ENCODE data around the gene GRB10. TPM values are rescaled to one million over a fixed set of nuclear protein-coding genes. Genes with fewer than 3 reads are reported as not detected.

The GRB10 gene
- total and polyA plus RNA-seq, 4 donors, result 10.7 to 53.1 (median 17.5) TPM

GRCh38 chr7:50798126-50798525, 15.4 kb upstream of the GRB10 start (continued):
- no peak for TF ChIP-seq SP1 (IDR thresholded peaks at IDR 0.05)
- no peak for TF ChIP-seq CTCF (IDR thresholded peaks at IDR 0.05; ENCODE audit: low read depth, low read length, missing input control)
- no peak for TF ChIP-seq FOXA2 (IDR thresholded peaks at IDR 0.05)

- H3K4me3 ChIP-seq (ENCODE audit: low read depth in 1 of 3, low read length in 3 of 3), result no peak overlapping the region
- no peak overlapping the region for H3K9ac ChIP-seq (ENCODE audit: low read depth in 1 of 2, low read length in 2 of 2)
- no peak for DNase-seq (ENCODE audit: low spot score)
- H3K27me3 ChIP-seq (ENCODE audit: control insufficient read depth in 4 of 4, insufficient read depth in 4 of 4, low read length in 3 of 4), result no peaks in the 10 kb centered on the region
- 97% methylated on average over 5 of the region's 5 CpGs for WGBS
- no peaks in the 10 kb centered on the region for H3K36me3 ChIP-seq (ENCODE audit: control insufficient read depth in 4 of 4, insufficient read depth in 3 of 4, low read depth in 1 of 4, low read length in 3 of 4)
- no peak overlapping the region for H3K27ac ChIP-seq (ENCODE audit: low read depth in 1 of 2, low read length in 2 of 2)
- H3K4me1 ChIP-seq (ENCODE audit: control insufficient read depth in 4 of 4, insufficient read depth in 4 of 4, low read length in 3 of 4), result peaks cover 1 to 16% (median 7%) of the 10 kb centered on the region in 4 donors
- TF ChIP-seq CTCF (IDR thresholded peaks at IDR 0.05; ENCODE audit: low read depth, low read length, missing input control) (peak; percentile 22), HNF4G (IDR thresholded peaks at IDR 0.05) (no peak), FOXA2 (IDR thresholded peaks at IDR 0.05) (no peak), ZBTB33 (IDR thresholded peaks at IDR 0.05) (no peak), NR2F2 (IDR thresholded peaks at IDR 0.05) (no peak), GABPA (IDR thresholded peaks at IDR 0.05 in 1 of 2, conservative IDR thresholded peaks at IDR 0.05 in 1 of 2) (no peak), RAD21 (IDR thresholded peaks at IDR 0.05) (peak; percentile 52 to 67), EGR1 (IDR thresholded peaks at IDR 0.05; ENCODE audit: low read depth in 2 of 2) (no peak)
- no peaks in the 10 kb centered on the region for H3K9me3 ChIP-seq (ENCODE audit: control insufficient read depth in 4 of 4, low read length in 3 of 4)
Observed at GRCh38 chr7:50795831-50796230, 13.1 kb upstream of the GRB10 start.

GRCh38 chr7:50795253-50795652, 12.6 kb upstream of the GRB10 start:
- Histone ChIP-seq H3K9ac (ENCODE audit: low read depth in 1 of 2, low read length in 2 of 2) (no peak overlapping the region), H3K9me3 (ENCODE audit: control insufficient read depth in 4 of 4, low read length in 3 of 4) (no peaks in the 10 kb centered on the region), H3K4me3 (ENCODE audit: low read depth in 1 of 3, low read length in 3 of 3) (no peak overlapping the region), H3K27me3 (ENCODE audit: control insufficient read depth in 4 of 4, insufficient read depth in 4 of 4, low read length in 3 of 4) (no peaks in the 10 kb centered on the region), H3K4me1 (ENCODE audit: control insufficient read depth in 4 of 4, insufficient read depth in 4 of 4, low read length in 3 of 4) (peaks cover 1 to 22% (median 11%) of the 10 kb centered on the region in 4 donors), H3K27ac (ENCODE audit: low read depth in 1 of 2, low read length in 2 of 2) (no peak overlapping the region), H3K36me3 (ENCODE audit: control insufficient read depth in 4 of 4, insufficient read depth in 3 of 4, low read depth in 1 of 4, low read length in 3 of 4) (no peaks in the 10 kb centered on the region)
- TF ChIP-seq ZBTB33 (IDR thresholded peaks at IDR 0.05), result no peak
- TF ChIP-seq GABPA (IDR thresholded peaks at IDR 0.05 in 1 of 2, conservative IDR thresholded peaks at IDR 0.05 in 1 of 2), result no peak
- TF ChIP-seq RXRA (IDR thresholded peaks at IDR 0.05), result no peak
- TF ChIP-seq YY1 (IDR thresholded peaks at IDR 0.05), result no peak
- DNase-seq (ENCODE audit: low spot score), result no peak
- WGBS, result 87% methylated on average over 2 of the region's 2 CpGs
